Fibroblast of villous mesenchyme (primary cell): ENCODE results near the gene IGSF9B. TPM values are rescaled to one million over a fixed set of nuclear protein-coding genes. Genes with fewer than 3 reads are reported as not detected.

Experiments
- DNase-seq: peaks from one replicate; pipeline ENCODE4 v3.0.0-alpha.2; 2010; ENCODE audit warnings: low read depth
- H3K4me3 ChIP-seq: 2 replicates; pipeline ENCODE4 v1.5.1; 2011; ENCODE audit warnings: low read depth, mild to moderate bottlenecking, low read length
- total RNA-seq: library from RNA; depleted of rRNA; stranded (reverse); fragments of >200 nt; gene quantifications from 2 replicates; pipeline ENCODE4 v1.2.3, GENCODE V29; 2012
- TF ChIP-seq, protein P1 (sequence below): IDR thresholded peaks from 2 replicates; pipeline ENCODE4 v1.5.1; 2012; ENCODE audit warnings: low read depth, mild to moderate bottlenecking, low read length; ENCODE audit not compliant: insufficient read depth

Gene IGSF9B
- total RNA-seq, 1 donor = under 0.01 TPM

DNA sequence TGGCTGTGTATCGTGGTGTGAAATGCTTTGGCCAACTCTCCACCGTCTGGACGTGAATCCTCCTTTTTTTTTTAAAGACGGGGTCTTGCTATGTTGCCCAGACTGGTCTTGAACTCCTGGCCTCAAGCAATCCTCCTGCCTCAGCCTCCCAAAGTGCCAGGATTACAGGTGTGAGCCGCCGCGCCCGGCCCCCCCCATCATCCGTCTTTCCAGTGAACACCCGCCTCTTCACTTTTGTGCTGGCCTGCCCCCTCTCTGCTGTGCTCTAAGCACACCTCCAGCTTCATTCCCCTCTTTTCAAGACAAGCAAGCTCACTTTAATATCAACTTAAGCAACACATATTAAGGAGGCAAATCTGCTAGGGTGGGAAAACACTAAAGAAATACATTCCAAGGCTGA lies 35.3 kb downstream of the IGSF9B start:
- TF ChIP-seq, protein P1, sequence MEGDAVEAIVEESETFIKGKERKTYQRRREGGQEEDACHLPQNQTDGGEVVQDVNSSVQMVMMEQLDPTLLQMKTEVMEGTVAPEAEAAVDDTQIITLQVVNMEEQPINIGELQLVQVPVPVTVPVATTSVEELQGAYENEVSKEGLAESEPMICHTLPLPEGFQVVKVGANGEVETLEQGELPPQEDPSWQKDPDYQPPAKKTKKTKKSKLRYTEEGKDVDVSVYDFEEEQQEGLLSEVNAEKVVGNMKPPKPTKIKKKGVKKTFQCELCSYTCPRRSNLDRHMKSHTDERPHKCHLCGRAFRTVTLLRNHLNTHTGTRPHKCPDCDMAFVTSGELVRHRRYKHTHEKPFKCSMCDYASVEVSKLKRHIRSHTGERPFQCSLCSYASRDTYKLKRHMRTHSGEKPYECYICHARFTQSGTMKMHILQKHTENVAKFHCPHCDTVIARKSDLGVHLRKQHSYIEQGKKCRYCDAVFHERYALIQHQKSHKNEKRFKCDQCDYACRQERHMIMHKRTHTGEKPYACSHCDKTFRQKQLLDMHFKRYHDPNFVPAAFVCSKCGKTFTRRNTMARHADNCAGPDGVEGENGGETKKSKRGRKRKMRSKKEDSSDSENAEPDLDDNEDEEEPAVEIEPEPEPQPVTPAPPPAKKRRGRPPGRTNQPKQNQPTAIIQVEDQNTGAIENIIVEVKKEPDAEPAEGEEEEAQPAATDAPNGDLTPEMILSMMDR = no peak
- H3K4me3 ChIP-seq = no peak overlapping the region

DNA sequence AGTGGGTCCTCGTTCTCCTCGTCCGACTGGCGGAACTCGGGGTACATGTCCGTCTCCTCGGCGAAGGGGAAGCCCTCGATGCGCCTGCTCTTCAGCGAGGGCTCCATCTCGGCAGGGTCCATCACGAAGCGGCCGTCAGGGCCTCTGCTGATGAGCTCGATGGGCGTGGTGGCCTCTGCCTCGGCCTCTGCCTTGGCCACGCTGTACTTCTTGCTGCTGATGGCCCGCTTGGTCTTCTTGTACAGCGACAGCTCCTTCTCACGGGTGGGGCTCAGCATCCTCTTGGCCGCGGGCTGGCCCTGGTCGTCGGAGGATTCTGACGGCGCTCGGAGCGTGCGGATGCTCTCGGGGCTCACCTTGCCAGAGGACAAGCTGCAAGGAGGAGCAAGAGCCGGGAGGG lies 35.7 kb downstream of the IGSF9B start:
- TF ChIP-seq, protein P1 = no peak
- DNase-seq = no peak
- no peak overlapping the region for H3K4me3 ChIP-seq

More for the DNA sequence above, 35.3 kb downstream of the IGSF9B start:
- no peak for DNase-seq

- TF ChIP-seq, protein P1 = no peak
- H3K4me3 ChIP-seq = no peak overlapping the region
- DNase-seq = no peak
Measured at GRCh38 chr11:133920109-133920990, 36.4 kb downstream of the IGSF9B start.

- DNase-seq = no peak
- no peak overlapping the region for H3K4me3 ChIP-seq
- TF ChIP-seq, protein P1 = no peak
Measured at GRCh38 chr11:133919330-133920108, 37.2 kb downstream of the IGSF9B start.

GRCh38 chr11:133918608-133919260 lies 38.0 kb downstream of the IGSF9B start:
- DNase-seq = no peak
- H3K4me3 ChIP-seq = no peak overlapping the region
- TF ChIP-seq, protein P1 = no peak

DNA sequence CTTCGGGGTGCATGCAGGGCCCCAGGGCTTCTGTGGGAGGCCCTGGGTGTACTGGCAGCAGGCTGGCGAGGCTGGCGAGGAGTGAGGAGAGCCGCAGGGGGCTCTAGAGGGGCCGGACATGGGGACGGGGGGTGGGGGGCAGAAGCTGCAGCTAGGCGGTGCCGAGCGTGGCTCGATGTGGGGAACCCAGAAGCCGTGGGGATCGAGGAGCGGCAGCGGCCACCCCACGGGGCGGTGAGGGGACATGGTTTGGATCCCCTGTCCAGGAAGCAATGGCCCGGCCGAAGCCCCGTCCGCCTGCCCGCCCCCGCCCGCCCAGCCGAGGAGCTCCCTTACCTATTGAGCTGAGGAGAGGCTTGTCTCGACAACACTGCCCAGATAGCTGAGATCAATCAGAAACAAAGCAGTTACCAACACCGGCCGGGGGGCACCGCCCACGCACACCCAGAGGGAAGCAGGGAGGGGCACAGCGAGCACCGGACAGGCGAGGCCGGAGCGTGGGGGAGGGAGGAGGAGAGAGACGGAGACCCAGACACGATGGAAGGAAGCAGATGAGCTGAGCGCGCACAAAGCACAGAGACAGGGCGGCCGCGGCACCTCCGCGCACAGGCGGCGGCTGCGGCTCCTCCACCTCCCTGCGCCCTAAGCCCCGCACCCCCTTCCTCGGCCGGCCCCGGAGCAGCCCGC lies 38.7 kb downstream of the IGSF9B start:
- TF ChIP-seq, protein P1 = no peak
- H3K4me3 ChIP-seq = no peak overlapping the region
- no peak for DNase-seq
